Skeletal muscle satellite cell (primary cell): ENCODE measurements around the gene PRAMEF17.
"Not testable (repeated sequence)": the region's sequence is repeated elsewhere in the genome, so short reads cannot be mapped to it uniquely, and the experiment has no call there.

Source experiments
- H3K27me3 ChIP-seq: 2 replicates; pipeline ENCODE4 v1.7.0; 2013; ENCODE audit warnings: low read length; ENCODE audit not compliant: control insufficient read depth, insufficient read depth
- H3K36me3 ChIP-seq: 2 replicates; pipeline ENCODE4 v1.7.0; 2013; ENCODE audit warnings: mild to moderate bottlenecking, control low read depth, low read length; ENCODE audit not compliant: insufficient read depth
- H3K4me1 ChIP-seq: 2 replicates; pipeline ENCODE4 v1.7.0; 2013; ENCODE audit warnings: low read length; ENCODE audit not compliant: control insufficient read depth, insufficient read depth
- H3K4me2 ChIP-seq: 2 replicates; pipeline ENCODE4 v1.7.0; 2013; ENCODE audit warnings: mild to moderate bottlenecking, low read length
- H3K4me3 ChIP-seq: 2 replicates; pipeline ENCODE4 v1.7.0; 2013; ENCODE audit warnings: low read length
- H3K9ac ChIP-seq: 2 replicates; pipeline ENCODE4 v1.7.0; 2013; ENCODE audit warnings: mild to moderate bottlenecking, low read depth, low read length, moderate library complexity
- H3K9me3 ChIP-seq: replicated peaks from 2 replicates; pipeline ENCODE4 v1.7.0; 2013; ENCODE audit warnings: mild to moderate bottlenecking, control low read depth, low read length

Gene PRAMEF17

DNA sequence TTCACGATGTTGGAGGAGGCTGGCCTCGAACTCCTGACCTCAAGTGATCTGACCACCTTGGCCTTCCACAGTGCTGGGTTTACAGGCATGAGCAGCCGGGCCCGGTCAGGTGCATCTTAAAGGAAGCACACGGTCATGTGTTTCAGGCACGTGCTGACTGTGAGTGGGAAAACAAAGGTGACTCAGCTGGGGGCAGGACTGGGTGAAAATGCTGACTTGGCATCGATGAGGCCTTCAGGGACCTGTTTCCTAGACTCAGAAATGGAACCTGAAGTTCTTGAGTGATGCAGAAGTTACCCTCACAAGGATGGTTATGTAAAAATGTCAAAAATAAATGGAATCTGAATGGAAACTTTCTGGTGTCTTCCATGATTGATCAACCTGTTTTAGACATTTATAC lies 3.6 kb downstream of the PRAMEF17 start:
- H3K4me2 ChIP-seq, H3K9ac ChIP-seq, H3K4me3 ChIP-seq, H3K27me3 ChIP-seq, H3K4me1 ChIP-seq, H3K36me3 ChIP-seq, H3K9me3 ChIP-seq: not testable (repeated sequence)

DNA sequence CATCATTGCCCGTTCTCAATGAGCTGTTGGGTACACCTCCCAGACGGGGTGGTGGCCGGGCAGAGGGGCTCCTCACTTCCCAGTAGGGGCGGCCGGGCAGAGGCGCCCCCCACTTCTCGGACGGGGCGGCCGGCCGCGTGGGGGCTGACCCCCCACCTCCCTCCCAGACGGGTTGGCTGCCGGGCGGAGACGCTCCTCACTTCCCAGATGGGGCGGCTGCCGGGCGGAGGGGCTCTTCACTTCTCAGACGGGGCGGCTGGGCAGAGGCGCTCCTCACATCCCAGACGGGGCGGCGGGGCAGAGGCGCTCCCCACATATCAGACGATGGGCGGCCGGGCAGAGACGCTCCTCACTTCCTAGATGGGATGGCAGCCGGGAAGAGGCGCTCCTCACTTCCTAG lies 5.3 kb downstream of the PRAMEF17 start:
- H3K4me3 ChIP-seq, H3K27me3 ChIP-seq, H3K9me3 ChIP-seq, H3K4me1 ChIP-seq, H3K9ac ChIP-seq, H3K36me3 ChIP-seq, H3K4me2 ChIP-seq: not testable (repeated sequence)

DNA sequence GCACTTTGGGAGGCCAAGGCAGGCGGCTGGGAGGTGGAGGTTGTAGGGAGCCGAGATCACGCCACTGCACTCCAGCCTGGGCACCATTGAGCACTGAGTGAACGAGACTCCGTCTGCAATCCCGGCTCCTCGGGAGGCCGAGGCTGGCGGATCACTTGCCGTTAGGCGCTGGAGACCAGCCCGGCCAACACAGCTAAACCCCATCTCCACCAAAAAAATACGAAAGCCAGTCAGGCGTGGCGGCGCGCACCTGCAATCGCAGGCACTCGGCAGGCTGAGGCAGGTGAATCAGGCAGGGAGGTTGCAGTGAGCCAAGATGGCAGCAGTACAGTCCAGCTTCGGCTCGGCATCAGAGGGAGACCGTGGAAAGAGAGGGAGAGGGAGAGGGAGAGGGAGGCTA lies 5.9 kb downstream of the PRAMEF17 start:
- H3K4me1 ChIP-seq, H3K9ac ChIP-seq, H3K4me3 ChIP-seq, H3K27me3 ChIP-seq, H3K4me2 ChIP-seq, H3K36me3 ChIP-seq, H3K9me3 ChIP-seq: not testable (repeated sequence)

DNA sequence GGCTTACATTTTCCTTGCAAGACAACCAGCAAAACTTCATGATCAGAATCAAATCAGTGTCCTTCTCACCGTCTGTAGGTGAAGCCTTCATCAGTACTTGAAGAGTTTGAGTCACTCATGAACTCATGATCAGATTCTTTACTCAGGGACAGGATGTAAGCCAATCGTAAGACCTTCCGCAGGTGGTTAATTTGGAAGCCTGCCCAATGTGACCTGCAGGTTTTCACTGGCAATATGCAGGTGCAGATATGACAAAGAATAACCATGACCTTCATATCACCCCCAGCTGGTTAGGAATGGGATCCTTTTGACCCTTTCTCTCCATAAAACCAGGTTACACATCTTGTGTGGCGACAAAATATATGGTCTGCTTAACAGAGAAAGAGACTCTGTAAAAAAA lies 18.4 kb downstream of the PRAMEF17 start:
- H3K4me1 ChIP-seq: no peaks in the 10 kb centered on the region
- H3K9ac ChIP-seq: no peak overlapping the region
- H3K4me3 ChIP-seq: no peak overlapping the region
- no peak overlapping the region for H3K4me2 ChIP-seq
- no peaks in the 10 kb centered on the region for H3K27me3 ChIP-seq
- H3K36me3 ChIP-seq: no peaks in the 10 kb centered on the region
- peaks cover 3% of the 10 kb centered on the region for H3K9me3 ChIP-seq

DNA sequence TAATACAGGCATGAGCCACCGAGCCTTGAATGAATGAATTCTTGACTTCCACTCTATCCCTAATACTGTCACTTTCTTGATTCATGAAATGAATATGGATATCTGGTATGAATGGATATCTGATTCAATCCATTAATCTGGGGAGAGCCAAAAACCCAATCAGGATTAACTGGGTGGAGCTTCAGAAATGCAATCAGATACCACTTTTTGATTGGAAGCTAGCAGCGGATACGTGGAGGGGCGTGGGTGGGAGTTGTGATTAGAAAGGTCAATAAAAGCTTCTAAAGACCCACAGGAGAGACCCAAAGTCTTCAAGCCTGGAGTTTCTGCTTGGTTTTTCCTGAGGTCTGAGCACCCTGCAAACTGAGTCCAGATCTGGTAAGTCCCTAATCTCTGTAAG lies 20.7 kb downstream of the PRAMEF17 start, which contains the start of gene PRAMEF20:
Gene PRAMEF20, plus strand, starts transcription at position 301 of the 400 bp plus-strand sequence. CDS start 5,905 bp downstream, outside the sequence.
- not testable (repeated sequence) for H3K4me1 ChIP-seq, H3K27me3 ChIP-seq, H3K4me3 ChIP-seq, H3K4me2 ChIP-seq, H3K9me3 ChIP-seq, H3K9ac ChIP-seq, H3K36me3 ChIP-seq

DNA sequence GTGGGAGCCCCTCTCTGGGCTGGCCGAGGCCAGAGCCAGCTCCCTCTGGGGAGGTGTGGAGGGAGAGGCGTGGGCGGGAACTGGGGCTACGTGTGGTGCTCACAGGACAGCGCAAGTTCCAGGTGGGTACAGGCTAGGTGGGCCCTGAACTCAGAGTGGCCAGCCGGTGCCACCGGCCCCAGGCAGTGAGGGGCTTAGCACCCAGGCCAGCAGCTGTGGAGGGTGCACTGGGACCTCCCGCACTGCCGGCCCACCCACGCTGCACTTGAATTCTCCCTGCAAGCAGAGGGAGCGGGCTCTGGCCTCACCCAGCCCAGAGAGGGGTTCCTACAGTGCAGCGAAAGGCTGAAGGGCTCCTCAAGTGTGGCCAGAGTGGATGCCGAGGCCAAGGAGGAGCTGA lies 41.1 kb downstream of the PRAMEF17 start:
- Histone ChIP-seq H3K4me3 (no peak overlapping the region), H3K4me1 (no peaks in the 10 kb centered on the region), H3K36me3 (no peaks in the 10 kb centered on the region), H3K9ac (no peak overlapping the region), H3K4me2 (no peak overlapping the region), H3K9me3 (no peaks in the 10 kb centered on the region), H3K27me3 (no peaks in the 10 kb centered on the region)

DNA sequence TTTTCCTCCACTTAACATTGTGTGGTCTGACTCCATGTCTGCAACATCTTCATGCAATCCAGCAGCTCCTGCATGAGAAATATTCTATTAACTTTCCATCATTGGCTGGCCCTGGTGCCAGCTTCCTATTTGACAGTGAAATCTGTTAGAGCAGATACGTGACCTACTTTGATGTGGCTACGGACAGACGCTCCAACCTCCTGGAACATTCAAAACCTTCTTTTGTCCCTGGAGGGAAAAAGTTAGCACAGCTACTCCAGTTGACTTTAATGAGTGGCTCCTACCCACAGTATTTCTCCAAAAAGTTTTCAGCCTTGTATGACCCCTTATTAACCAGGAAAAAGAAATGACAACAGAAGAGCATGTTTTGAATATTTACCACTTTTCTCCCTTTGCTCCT lies 42.8 kb downstream of the PRAMEF17 start:
- no peaks in the 10 kb centered on the region for H3K4me1 ChIP-seq
- H3K9ac ChIP-seq: no peak overlapping the region
- H3K9me3 ChIP-seq: no peaks in the 10 kb centered on the region
- no peak overlapping the region for H3K4me2 ChIP-seq
- H3K4me3 ChIP-seq: no peak overlapping the region
- no peaks in the 10 kb centered on the region for H3K27me3 ChIP-seq
- no peaks in the 10 kb centered on the region for H3K36me3 ChIP-seq

DNA sequence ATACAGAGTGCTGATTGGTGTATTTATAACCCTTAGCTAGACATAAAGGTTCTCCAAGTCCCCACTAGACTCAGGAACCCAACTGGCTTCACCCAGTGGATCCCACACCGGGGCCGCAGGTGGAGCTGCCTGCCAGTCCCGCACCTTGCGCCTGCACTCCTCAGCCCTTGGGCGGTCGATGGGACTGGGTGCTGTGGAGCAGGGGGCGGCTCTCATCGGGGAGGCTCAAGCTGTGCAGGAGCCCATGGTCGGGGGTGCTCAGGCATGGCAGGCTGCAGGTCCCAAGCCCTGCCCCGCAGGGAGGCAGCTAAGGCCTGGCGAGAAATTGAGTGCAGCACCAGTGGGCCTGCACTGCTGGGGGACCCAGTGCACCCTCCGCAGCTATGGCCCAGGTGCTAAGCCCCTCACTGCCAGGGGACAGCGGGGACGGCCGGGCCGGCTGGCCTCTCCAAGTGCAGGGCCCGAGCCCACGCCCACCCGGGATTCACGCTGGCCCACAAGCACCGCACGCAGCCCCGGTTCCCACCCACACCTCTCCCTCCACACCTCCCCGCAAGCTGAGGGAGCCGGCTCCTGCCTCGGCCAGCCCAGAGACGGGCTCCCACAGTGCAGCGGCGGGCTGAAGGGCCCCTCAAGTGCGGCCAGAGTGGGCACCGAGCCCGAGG lies 44.4 kb downstream of the PRAMEF17 start:
- not testable (repeated sequence) for H3K4me2 ChIP-seq, H3K9me3 ChIP-seq, H3K36me3 ChIP-seq, H3K4me3 ChIP-seq, H3K27me3 ChIP-seq, H3K9ac ChIP-seq, H3K4me1 ChIP-seq

DNA sequence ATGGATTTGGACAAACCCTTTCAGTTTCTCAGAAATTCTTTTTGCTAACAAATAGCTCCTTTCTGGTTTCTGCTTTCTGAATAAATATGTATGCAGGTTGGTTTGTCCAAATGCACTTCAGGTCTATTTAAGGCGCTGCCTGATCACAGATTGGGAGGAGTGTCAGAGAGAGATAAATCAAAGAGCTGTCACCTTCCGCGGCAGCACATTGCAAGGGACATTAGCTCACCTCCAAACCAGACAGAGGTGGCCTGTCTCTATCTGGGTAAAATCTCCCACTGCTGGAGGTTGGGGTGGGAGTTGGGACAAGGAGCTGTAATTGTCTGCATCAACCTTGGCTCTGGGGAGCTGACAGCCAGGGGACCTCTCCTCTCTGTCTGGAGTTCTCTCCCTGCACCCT lies 46.0 kb downstream of the PRAMEF17 start:
- H3K9me3 ChIP-seq: no peaks in the 10 kb centered on the region
- no peaks in the 10 kb centered on the region for H3K27me3 ChIP-seq
- no peak overlapping the region for H3K4me3 ChIP-seq
- no peak overlapping the region for H3K9ac ChIP-seq
- no peaks in the 10 kb centered on the region for H3K36me3 ChIP-seq
- H3K4me1 ChIP-seq: no peaks in the 10 kb centered on the region
- no peak overlapping the region for H3K4me2 ChIP-seq

DNA sequence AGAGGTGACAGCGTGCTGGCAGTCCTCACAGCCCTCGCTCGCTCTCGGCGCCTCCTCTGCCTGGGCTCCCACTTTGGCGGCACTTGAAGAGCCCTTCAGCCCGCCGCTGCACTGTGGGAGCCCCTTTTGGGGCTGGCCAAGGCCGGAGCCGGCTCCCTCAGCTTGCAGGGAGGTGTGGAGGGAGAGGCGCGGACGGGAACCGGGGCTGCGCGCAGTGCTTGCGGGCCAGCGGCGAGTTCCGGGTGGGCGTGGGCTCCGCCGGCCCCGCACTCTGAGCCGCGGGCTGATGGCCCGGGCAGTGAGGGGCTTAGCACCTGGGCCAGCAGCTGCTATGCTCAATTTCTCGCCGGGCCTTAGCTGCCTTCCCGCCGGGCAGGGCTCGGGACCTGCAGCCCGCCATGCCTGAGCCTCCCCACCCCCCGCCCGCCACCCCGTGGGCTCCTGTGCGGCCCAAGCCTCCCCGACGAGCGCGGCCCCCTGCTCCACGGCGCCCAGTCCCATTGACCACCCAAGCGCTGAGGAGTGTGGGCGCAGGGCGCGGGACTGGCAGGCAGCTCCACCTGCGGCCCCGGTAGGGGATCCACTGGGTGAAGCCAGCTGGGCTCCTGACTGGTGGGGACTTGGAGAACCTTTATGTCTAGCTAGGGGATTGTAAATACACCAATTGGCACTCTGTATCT lies 49.8 kb downstream of the PRAMEF17 start:
- not testable (repeated sequence) for H3K4me2 ChIP-seq, H3K4me3 ChIP-seq, H3K9me3 ChIP-seq, H3K36me3 ChIP-seq, H3K4me1 ChIP-seq, H3K9ac ChIP-seq, H3K27me3 ChIP-seq
